Cardiac fibroblast (primary cell): ENCODE data around the gene PTPRD.

Source experiments
- DNase-seq, 2 donors: peaks; one replicate each; pipeline versions ENCODE4 v3.0.0 to v3.0.0-alpha.2; 2010; ENCODE audit warnings: low read depth in 2 of 2
- H3K4me3 ChIP-seq, 2 donors: replicated peaks in 1 of 2; 1 replicate in 1 of 2; 2 replicates in 1 of 2; pipeline ENCODE4 v1.5.1; 2011; ENCODE audit warnings: low read depth in 2 of 2, low read length in 2 of 2, mild to moderate bottlenecking in 2 of 2, moderate library complexity in 1 of 2
- CTCF ChIP-seq: IDR thresholded peaks from one replicate; pipeline ENCODE4 v1.5.1; 2011; ENCODE audit warnings: low read depth, mild to moderate bottlenecking, low read length, inconsistent platforms

The PTPRD gene

GRCh38 chr9:10204276-10204675, 408.5 kb downstream of the PTPRD start:
- no peak for DNase-seq

GRCh38 chr9:10173561-10173960, 439.2 kb downstream of the PTPRD start:
- no peak for DNase-seq
- no peak overlapping the region for H3K4me3 ChIP-seq
- no peak for TF ChIP-seq CTCF

More at GRCh38 chr9:10204276-10204675, 408.5 kb downstream of the PTPRD start:
- TF ChIP-seq CTCF: no peak
- no peak overlapping the region for H3K4me3 ChIP-seq

- no peak for DNase-seq
- TF ChIP-seq CTCF: no peak
- H3K4me3 ChIP-seq: no peak overlapping the region
Observed at GRCh38 chr9:10172476-10172875, 440.3 kb downstream of the PTPRD start.

- DNase-seq: no peak
- no peak for TF ChIP-seq CTCF
- no peak overlapping the region for H3K4me3 ChIP-seq
Observed at GRCh38 chr9:10168241-10168640, 444.6 kb downstream of the PTPRD start.

- TF ChIP-seq CTCF: no peak
- no peak for DNase-seq
- H3K4me3 ChIP-seq: no peak overlapping the region
Observed at GRCh38 chr9:10148796-10149195, 464.0 kb downstream of the PTPRD start.

- TF ChIP-seq CTCF: no peak
Observed at GRCh38 chr9:10146517-10147331, 466.1 kb downstream of the PTPRD start.

GRCh38 chr9:10144355-10144754, 468.4 kb downstream of the PTPRD start:
- no peak for DNase-seq
- H3K4me3 ChIP-seq: no peak overlapping the region
- TF ChIP-seq CTCF: no peak

More at GRCh38 chr9:10146517-10147331, 466.1 kb downstream of the PTPRD start:
- no peak for DNase-seq
- H3K4me3 ChIP-seq: no peak overlapping the region
